Stimulated activated CD8-positive, alpha-beta memory T cell treated with anti-CD3 and anti-CD28 coated beads, Interleukin-7, amount 100 ng/mL, for 4 hours (primary cell): ENCODE results near the gene C1orf216.
"Not testable (repeated sequence)": the region's sequence is repeated elsewhere in the genome, so short reads cannot be mapped to it uniquely, and the experiment has no call there.

Experiments
- DNase-seq, 2 donors: peaks; one replicate each; pipeline ENCODE4 v3.0.0-alpha.2; 2020; ENCODE audit warnings: low read depth in 2 of 2

The C1orf216 gene

GRCh38 chr1:35706846-35707600, 11.7 kb downstream of the C1orf216 start:
- DNase-seq: peak; percentile 31 to 46

GRCh38 chr1:35702508-35702907, 16.2 kb downstream of the C1orf216 start:
- DNase-seq: no peak

- DNase-seq: not testable (repeated sequence)
These were observed 19.5 kb downstream of the C1orf216 start for GRCh38 chr1:35699152-35699551.

- DNase-seq: no peak
These were observed 26.4 kb downstream of the C1orf216 start for GRCh38 chr1:35692317-35692716.

- no peak for DNase-seq
These were observed 27.0 kb downstream of the C1orf216 start for GRCh38 chr1:35691571-35692220.

- no peak for DNase-seq
These were observed 27.6 kb downstream of the C1orf216 start for GRCh38 chr1:35691080-35691479.

- DNase-seq: not testable (repeated sequence)
These were observed 28.6 kb downstream of the C1orf216 start for GRCh38 chr1:35690103-35690502.

GRCh38 chr1:35688161-35688560, 30.5 kb downstream of the C1orf216 start:
- DNase-seq: no peak

GRCh38 chr1:35683012-35683411, 35.7 kb downstream of the C1orf216 start:
- DNase-seq: no peak

- DNase-seq: no peak
These were observed 38.4 kb downstream of the C1orf216 start for GRCh38 chr1:35680271-35680670.

- no peak for DNase-seq
These were observed 42.9 kb downstream of the C1orf216 start for GRCh38 chr1:35675773-35676172.

- no peak for DNase-seq
These were observed 44.6 kb downstream of the C1orf216 start for GRCh38 chr1:35674111-35674510.

- DNase-seq: no peak
These were observed 46.6 kb downstream of the C1orf216 start for GRCh38 chr1:35672116-35672515.

- no peak for DNase-seq
These were observed 50.2 kb downstream of the C1orf216 start for GRCh38 chr1:35668506-35668905.

- DNase-seq: no peak
These were observed 51.8 kb downstream of the C1orf216 start for GRCh38 chr1:35666916-35667315.

- DNase-seq: no peak
These were observed 52.5 kb downstream of the C1orf216 start for GRCh38 chr1:35666216-35666615.
